RWPE2 (cell line): Measurements from ENCODE around the gene TEX2.

Experiments used
- ATAC-seq: fragments of 200-7000 bp; cut with Tn5 transposase; 3 replicates; pipeline ENCODE4 v1.9.1; 2021; ENCODE audit warnings: low read depth
- DNase-seq: peaks from one replicate; pipeline ENCODE4 v3.0.0-alpha.2; 2020; ENCODE audit warnings: low spot score
- H3K27ac ChIP-seq: fragments of 450-650 bp; 2 replicates; pipeline ENCODE4 v1.5.1; 2017; ENCODE audit warnings: mild to moderate bottlenecking; ENCODE audit not compliant: poor library complexity, severe bottlenecking
- H3K27me3 ChIP-seq: fragments of 250-450 bp; sonication (Bioruptor Pico); 2 replicates; pipeline ENCODE4 v1.5.1; 2021; ENCODE audit warnings: mild to moderate bottlenecking, moderate library complexity; ENCODE audit not compliant: insufficient read depth, poor library complexity, severe bottlenecking
- H3K36me3 ChIP-seq: fragments of 250-450 bp; sonication (Bioruptor Pico); 2 replicates; pipeline ENCODE4 v1.5.1; 2020; ENCODE audit warnings: low read depth, mild to moderate bottlenecking, moderate library complexity
- H3K4me1 ChIP-seq: fragments of 250-450 bp; sonication (Bioruptor Pico); 2 replicates; pipeline ENCODE4 v1.5.1; 2021; ENCODE audit warnings: mild to moderate bottlenecking, moderate library complexity; ENCODE audit not compliant: insufficient read depth, poor library complexity, severe bottlenecking
- H3K4me3 ChIP-seq: fragments of 250-450 bp; sonication (Bioruptor Pico); 2 replicates; pipeline ENCODE4 v1.5.1; 2021; ENCODE audit warnings: mild to moderate bottlenecking, moderate library complexity; ENCODE audit not compliant: severe bottlenecking
- H3K9me3 ChIP-seq: fragments of 250-450 bp; sonication (Bioruptor Pico); 2 replicates; pipeline ENCODE4 v1.5.1; 2021; ENCODE audit warnings: mild to moderate bottlenecking, moderate library complexity; ENCODE audit not compliant: severe bottlenecking
- CTCF ChIP-seq: fragments of 450-650 bp; IDR thresholded peaks from one replicate; pipeline ENCODE4 v1.5.1; 2017; ENCODE audit warnings: mild to moderate bottlenecking, moderate library complexity; ENCODE audit not compliant: poor library complexity, severe bottlenecking

The TEX2 gene

GRCh38 chr17:64164596-64165285, 98.3 kb downstream of the TEX2 start:
- no peak for TF ChIP-seq CTCF
- Histone ChIP-seq H3K27me3 (no peaks in the 10 kb centered on the region), H3K9me3 (no peaks in the 10 kb centered on the region), H3K36me3 (peaks cover 52% of the 10 kb centered on the region), H3K4me1 (peaks cover 3% of the 10 kb centered on the region), H3K27ac (no peak overlapping the region), H3K4me3 (no peak overlapping the region)
- DNase-seq = no peak
- no peak for ATAC-seq

- Histone ChIP-seq H3K9me3 (no peaks in the 10 kb centered on the region), H3K27ac (no peak overlapping the region), H3K27me3 (no peaks in the 10 kb centered on the region), H3K4me3 (no peak overlapping the region), H3K4me1 (peaks cover 3% of the 10 kb centered on the region), H3K36me3 (peaks cover 53% of the 10 kb centered on the region)
- ATAC-seq (no peak), DNase-seq (no peak)
- no peak for TF ChIP-seq CTCF
Observed at GRCh38 chr17:64163468-64163867, 99.6 kb downstream of the TEX2 start.

GRCh38 chr17:64162554-64162953, 100.5 kb downstream of the TEX2 start:
- Histone ChIP-seq H3K27ac (no peak overlapping the region), H3K36me3 (peaks cover 54% of the 10 kb centered on the region), H3K4me1 (peaks cover 3% of the 10 kb centered on the region), H3K4me3 (no peak overlapping the region), H3K9me3 (no peaks in the 10 kb centered on the region), H3K27me3 (no peaks in the 10 kb centered on the region)
- ATAC-seq = no peak
- DNase-seq = no peak
- TF ChIP-seq CTCF = no peak

- Histone ChIP-seq H3K27ac (no peak overlapping the region), H3K9me3 (no peaks in the 10 kb centered on the region), H3K36me3 (peaks cover 47% of the 10 kb centered on the region), H3K4me3 (no peak overlapping the region), H3K27me3 (no peaks in the 10 kb centered on the region), H3K4me1 (peaks cover 3% of the 10 kb centered on the region)
- DNase-seq (no peak), ATAC-seq (no peak)
- no peak for TF ChIP-seq CTCF
Observed at GRCh38 chr17:64161380-64162176, 101.5 kb downstream of the TEX2 start.

GRCh38 chr17:64160378-64160777, 102.7 kb downstream of the TEX2 start:
- Histone ChIP-seq H3K36me3 (peaks cover 39% of the 10 kb centered on the region), H3K27ac (no peak overlapping the region), H3K4me3 (no peak overlapping the region), H3K27me3 (no peaks in the 10 kb centered on the region), H3K9me3 (no peaks in the 10 kb centered on the region), H3K4me1 (peaks cover 3% of the 10 kb centered on the region)
- DNase-seq = no peak
- no peak for TF ChIP-seq CTCF
- no peak for ATAC-seq
